Measurements from ENCODE around the gene UPF1.

The UPF1 gene

GRCh38 chr19:18831524-18832305 is at the start of gene UPF1:
Gene UPF1 (plus strand): TSS chr19:18831959. CDS start chr19:18832210, 251 bp downstream.
- FAIRE-seq, result no peak

- no peak for FAIRE-seq
These were observed 49.1 kb upstream of the UPF1 start for GRCh38 chr19:18782559-18783225.

GRCh38 chr19:18783958-18784785 is 47.6 kb upstream of the UPF1 start:
- FAIRE-seq, result no peak

DNA sequence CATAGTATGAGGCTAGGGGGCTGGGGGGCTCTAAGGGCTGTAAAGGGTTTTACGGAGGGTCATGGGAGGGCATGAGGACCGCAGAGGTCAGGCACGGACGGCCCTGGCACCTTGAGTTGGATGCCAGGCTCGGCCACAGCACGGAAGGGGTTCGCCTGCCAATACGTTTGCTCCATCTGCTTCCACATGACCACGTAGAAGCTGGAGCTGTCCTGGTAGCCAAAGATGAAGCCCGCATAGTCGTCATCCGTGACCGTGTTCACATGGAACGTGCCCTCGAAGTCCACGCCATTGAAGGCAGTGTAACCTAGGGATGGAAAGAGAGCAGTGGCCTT is 47.0 kb upstream of the UPF1 start:
- no peak for FAIRE-seq

GRCh38 chr19:18785179-18786124 is 46.3 kb upstream of the UPF1 start:
- no peak for FAIRE-seq

GRCh38 chr19:18788529-18789421 is 43.0 kb upstream of the UPF1 start:
- no peak for FAIRE-seq

DNA sequence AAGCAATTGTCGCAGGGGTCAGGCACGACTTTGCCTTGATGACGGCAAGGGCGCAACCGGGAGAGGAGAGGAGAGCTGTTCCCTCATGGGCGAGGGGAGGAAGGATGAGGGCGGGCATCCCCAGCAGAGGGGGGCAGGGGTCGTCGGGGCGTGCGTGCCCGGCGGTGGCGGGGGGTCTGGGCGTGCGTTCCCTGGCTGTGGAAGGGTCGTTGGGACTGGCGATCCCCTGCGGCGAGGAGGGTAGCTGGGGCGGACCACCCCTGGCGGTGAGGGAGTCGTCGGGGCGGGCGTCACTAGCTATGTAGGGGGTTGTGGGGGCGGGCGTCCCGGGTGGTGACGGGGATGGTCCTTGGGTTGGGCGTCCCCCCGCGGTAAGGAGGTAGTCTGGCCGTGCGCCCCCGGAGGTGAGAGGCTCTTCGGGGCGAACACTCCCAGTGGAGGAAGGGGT is 42.3 kb upstream of the UPF1 start:
- FAIRE-seq, result no peak

DNA sequence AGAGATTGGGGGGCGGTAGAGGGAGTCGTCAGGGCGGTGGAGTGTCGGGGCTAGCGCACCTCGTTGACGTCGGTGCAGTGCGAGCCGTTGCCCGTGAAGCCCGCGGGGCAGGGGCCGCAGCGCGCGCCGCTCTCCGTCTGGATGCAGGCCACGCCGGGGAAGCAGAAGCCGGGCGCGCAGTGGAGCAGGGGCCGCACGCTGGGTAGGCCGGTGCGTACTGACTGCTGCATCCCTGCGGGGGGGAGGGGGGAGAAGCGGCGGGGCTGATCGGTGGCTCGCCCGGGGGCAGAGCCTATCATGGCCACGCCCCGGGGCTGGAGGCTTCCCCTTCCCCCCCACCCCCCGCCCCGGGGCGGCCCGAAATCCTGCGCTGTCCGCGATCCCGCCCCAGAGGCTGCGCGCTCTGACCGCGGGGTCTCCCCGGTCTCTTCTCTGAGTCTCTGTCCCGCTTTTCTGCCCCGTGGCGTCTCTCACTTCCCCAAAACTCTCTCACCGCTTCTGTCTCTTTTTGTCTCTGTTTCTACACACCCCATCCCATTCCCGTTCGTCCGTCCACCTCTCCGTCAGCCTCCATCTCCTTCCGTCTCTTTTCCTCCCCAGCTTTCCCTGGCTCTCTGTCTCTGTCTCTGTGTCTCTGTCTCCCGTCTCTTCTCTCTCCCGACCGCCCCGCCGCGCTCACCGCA is 41.7 kb upstream of the UPF1 start:
- no peak for FAIRE-seq

GRCh38 chr19:18790566-18791314 is 41.0 kb upstream of the UPF1 start, which contains the start of gene COMP:
Gene COMP (minus strand): TSS chr19:18791305. CDS start chr19:18791269, 36 bp downstream.
- FAIRE-seq, result no peak

DNA sequence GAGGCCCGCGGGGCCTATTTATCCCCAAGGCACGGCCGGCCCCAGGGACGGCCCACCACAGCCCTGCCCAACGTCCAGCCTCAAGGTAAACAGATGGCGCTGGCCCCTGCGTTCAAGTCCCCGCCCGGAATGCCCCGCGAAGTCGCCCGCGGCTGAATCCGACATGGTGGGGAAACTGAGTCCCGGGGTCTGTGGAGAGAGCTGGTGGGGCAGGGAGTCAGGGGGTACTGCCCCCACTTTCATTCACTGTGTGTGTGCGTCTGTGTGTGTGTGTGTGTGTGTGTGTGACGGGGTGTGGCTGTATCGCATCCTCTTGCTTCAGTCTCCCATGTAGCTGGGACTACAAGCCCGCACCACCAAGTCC is 40.5 kb upstream of the UPF1 start:
- FAIRE-seq, result no peak

DNA sequence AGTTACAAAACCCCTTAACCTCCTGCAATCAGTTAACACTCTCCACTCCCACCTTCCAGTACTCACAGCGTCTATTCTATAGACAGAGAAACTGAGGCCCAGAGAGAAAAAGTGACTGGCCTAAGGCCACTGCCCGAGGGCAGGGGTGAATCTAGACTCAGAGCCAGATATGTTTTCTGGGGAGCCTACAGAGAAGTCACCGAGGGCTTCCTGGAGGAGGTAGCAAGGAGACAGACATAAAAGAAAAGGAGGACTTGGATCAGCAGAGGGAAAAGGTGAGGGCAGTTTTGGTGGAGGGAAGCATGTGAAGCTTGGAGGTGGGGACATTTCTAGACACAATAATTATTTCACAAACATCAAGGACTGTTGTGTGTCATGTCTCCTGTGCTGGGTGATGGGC is 39.1 kb upstream of the UPF1 start:
- FAIRE-seq, result no peak

DNA sequence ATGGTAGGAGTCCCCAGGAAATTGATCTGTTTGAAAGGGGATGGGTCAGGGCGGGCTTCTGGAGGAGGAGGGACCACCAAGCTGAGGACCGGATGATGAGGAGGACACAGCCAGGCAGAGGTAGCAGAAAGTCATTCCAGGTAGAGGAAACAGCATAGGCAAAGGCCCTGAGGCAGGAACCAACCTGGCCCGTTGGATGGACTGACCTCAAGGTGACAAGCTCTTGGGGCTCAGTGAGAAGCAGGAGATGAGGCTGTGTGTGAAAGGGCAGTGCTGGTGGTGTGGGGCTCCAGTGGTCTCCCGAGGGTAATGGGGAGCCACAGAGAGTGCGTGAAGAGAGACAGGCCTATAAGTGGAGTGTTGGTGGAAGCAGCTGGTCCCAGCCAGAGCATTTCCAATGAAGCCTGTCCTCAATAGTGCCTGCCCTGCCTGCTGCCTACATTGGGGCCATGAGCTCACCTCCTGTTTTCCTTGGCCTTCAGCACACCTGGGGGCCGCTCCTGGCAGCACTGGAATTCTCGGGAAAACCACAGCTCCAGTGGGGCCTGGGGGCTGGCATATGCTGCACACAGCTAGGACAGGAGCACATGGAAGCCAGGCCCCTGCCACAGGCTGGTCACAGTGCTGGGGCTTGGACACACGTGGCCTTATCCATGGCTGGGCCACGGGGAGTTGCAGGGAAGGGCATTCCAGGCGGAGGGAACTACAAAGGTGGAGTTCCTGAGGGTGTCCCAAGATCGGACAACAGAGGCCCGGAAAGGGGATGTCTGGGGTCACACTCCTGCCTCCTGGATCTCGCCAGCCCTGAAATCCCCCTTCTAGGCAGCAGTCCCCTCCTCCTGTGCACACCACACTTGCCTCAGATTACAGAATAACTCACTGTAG is 38.4 kb upstream of the UPF1 start:
- FAIRE-seq, result no peak

DNA sequence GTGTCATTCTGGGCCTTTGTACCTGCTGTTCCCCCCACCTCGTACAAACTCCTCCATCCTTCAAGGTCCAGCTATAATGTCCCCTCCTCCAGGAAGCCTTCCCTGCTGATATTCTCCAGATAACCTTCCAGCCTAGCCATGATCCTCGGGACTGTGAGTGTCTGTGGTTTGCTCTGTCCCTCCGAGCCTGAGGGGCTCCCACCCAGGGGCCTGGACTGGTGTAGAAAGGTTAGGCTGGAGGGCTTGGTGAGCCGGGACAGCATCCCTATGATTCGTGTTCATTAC is 37.8 kb upstream of the UPF1 start:
- FAIRE-seq, result no peak

DNA sequence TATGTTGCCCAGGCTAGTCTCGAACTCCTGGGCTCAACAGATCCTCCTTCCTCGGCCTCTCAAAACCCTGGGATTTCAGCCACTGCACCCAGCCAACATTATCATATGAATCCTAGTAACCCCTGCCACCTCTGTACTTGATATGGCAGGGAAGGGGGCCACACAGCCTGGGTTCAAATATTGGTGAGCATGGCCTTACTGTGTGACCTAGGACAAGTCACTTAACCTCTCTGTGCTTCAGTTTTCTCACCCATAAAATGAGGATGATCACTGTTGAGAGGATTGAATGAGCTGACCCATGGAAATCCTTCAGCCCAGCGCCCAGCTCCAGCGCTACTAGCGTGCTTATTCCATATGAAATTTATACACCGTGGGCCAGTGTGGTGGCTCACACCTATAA is 37.1 kb upstream of the UPF1 start:
- no peak for FAIRE-seq

GRCh38 chr19:18795540-18795939 is 36.2 kb upstream of the UPF1 start:
- no peak for FAIRE-seq

DNA sequence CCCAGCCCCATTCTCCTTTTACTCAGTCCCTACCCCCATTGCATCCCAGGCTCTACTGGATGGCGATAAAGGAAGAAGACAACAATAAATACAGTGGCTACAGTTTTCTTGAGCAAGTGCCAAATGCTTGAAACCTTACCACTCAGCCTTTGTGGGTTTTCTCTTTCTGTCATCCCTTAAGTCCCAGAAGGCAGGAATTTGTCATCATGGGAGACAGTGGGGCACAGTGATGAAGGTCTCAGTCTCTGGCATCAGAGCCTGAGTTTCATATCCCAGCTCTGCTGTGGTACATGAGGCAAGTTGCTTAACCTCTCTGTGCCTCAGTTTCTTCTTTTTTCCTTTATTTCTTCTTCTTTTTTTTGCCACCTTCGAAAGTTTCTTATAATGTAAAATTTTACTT is 35.5 kb upstream of the UPF1 start:
- FAIRE-seq, result no peak

- no peak for FAIRE-seq
These were observed 33.1 kb upstream of the UPF1 start for GRCh38 chr19:18798384-18799352.

All from endometrium (tissue), 2 donors.